GM12878 (cell line): Measurements from ENCODE around the gene ITGAD. TPM values are rescaled to one million over a fixed set of nuclear protein-coding genes. Genes with fewer than 3 reads are reported as not detected.

ENCODE experiments used
- ATAC-seq: fragments of 200-7000 bp; cut with Tn5 transposase; 3 replicates; pipeline ENCODE4 v1.9.1; 2020; ENCODE audit warnings: mild to moderate bottlenecking, moderate library complexity
- BruUV-seq: library from RNA; stranded (reverse); fragments of 400-500 nt; replicated peaks from 2 replicates; lab custom pipeline; 2021; lab: Mats Ljungman, UMichigan
- CTCF ChIA-PET: fragments of 300-600 bp; sonication (Branson Sonifier 250); formaldehyde crosslinking; extraction: SDS; loops from one replicate; lab custom pipeline; 2021; ENCODE audit warnings: inconsistent platforms; lab: Yijun Ruan, JAX
- POLR2A ChIA-PET: fragments of 350-600 bp; formaldehyde crosslinking; extraction: SDS; loops from one replicate; lab custom pipeline; 2021; ENCODE audit warnings: inconsistent platforms; lab: Charles Lee
- RAD21 ChIA-PET: fragments of 300-600 bp; sonication (Branson Sonifier 250); formaldehyde crosslinking; loops from one replicate; lab custom pipeline; 2023; ENCODE audit warnings: antibody characterized with exemption; ENCODE audit not compliant: unreplicated experiment; lab: Charles Lee
- SMC1A ChIA-PET: fragments of 300-600 bp; sonication (Branson Sonifier 250); formaldehyde crosslinking; loops from one replicate; lab custom pipeline; 2023; ENCODE audit not compliant: unreplicated experiment, uncharacterized antibody; lab: Charles Lee
- DNase-seq: peaks from one replicate; pipeline ENCODE4 v3.0.0-alpha.2; 2011; ENCODE audit warnings: low read depth, low spot score
- FAIRE-seq: peaks from 3 replicates; lab custom pipeline; 2011; peaks lifted over from hg19 to GRCh38; lab: Jason Lieb, UNC
- H2AFZ ChIP-seq: 2 replicates; pipeline ENCODE4 v1.6.0; 2011; ENCODE audit warnings: low read depth, low read length, control low read depth; ENCODE audit not compliant: control insufficient read depth
- H3K27ac ChIP-seq: 2 replicates; pipeline ENCODE4 v1.5.1; 2011; ENCODE audit warnings: control low read depth; ENCODE audit not compliant: control insufficient read depth, insufficient read depth
- H3K27me3 ChIP-seq, 2 experiments: replicated peaks in 1 of 2; 2 replicates each; pipeline versions ENCODE4 v1.6.0 to v1.6.1; 2011; ENCODE audit warnings: low read length in 1 of 2; ENCODE audit not compliant: control insufficient read depth in 2 of 2, insufficient read depth in 2 of 2
- H3K36me3 ChIP-seq, 2 experiments: 2 replicates each; pipeline ENCODE4 v1.5.1; 2011; ENCODE audit warnings: low read length in 1 of 2; ENCODE audit not compliant: control insufficient read depth in 2 of 2, insufficient read depth in 2 of 2
- H3K4me1 ChIP-seq: 2 replicates; pipeline ENCODE4 v1.6.1; 2011; ENCODE audit warnings: mild to moderate bottlenecking, low read length, moderate library complexity, mixed read lengths; ENCODE audit not compliant: control insufficient read depth, insufficient read depth
- H3K4me2 ChIP-seq: 2 replicates; pipeline ENCODE4 v1.6.0; 2011; ENCODE audit warnings: control low read depth; ENCODE audit not compliant: control insufficient read depth, insufficient read depth
- H3K4me3 ChIP-seq: fragments of 200-600 bp; sonication (generic); 2 replicates; pipeline ENCODE4 v1.5.1; 2016
- H3K79me2 ChIP-seq: 2 replicates; pipeline ENCODE4 v1.6.0; 2011; ENCODE audit warnings: low read length; ENCODE audit not compliant: control insufficient read depth, insufficient read depth
- H3K9ac ChIP-seq: 2 replicates; pipeline ENCODE4 v1.8.0; 2011; ENCODE audit warnings: low read length, control low read depth, mixed read lengths; ENCODE audit not compliant: control insufficient read depth, insufficient read depth
- H3K9me3 ChIP-seq: replicated peaks from 3 replicates; pipeline ENCODE4 v1.5.1; 2011; ENCODE audit warnings: mild to moderate bottlenecking, low read length; ENCODE audit not compliant: control insufficient read depth, insufficient read depth
- H4K20me1 ChIP-seq: 2 replicates; pipeline ENCODE4 v1.6.0; 2011; ENCODE audit not compliant: control insufficient read depth, insufficient read depth
- IKZF2 ChIP-seq, 2 experiments: fragments of 450-650 bp; IDR thresholded peaks; 2 replicates each; pipeline ENCODE4 v1.6.1; 2017; ENCODE audit warnings: mild to moderate bottlenecking in 2 of 2, moderate library complexity in 2 of 2
- MEF2B ChIP-seq: fragments of 450-650 bp; IDR thresholded peaks from 2 replicates; pipeline ENCODE4 v1.6.1; 2018; ENCODE audit warnings: mild to moderate bottlenecking, moderate library complexity; ENCODE audit not compliant: partially characterized antibody, poor library complexity, severe bottlenecking
- RUNX3 ChIP-seq: IDR thresholded peaks from 2 replicates; pipeline ENCODE4 v1.6.1; 2012; ENCODE audit warnings: low read length, inconsistent platforms
- SP1 ChIP-seq: IDR thresholded peaks from one replicate; pipeline ENCODE4 v1.6.1; 2011; ENCODE audit warnings: low read depth, low read length
- SUZ12 ChIP-seq: fragments of 200-600 bp; sonication (generic); IDR thresholded peaks from one replicate; pipeline ENCODE4 v1.6.1; 2018; ENCODE audit warnings: antibody characterized with exemption, mild to moderate bottlenecking; ENCODE audit not compliant: unreplicated experiment
- ZNF24 ChIP-seq: fragments of 450-650 bp; IDR thresholded peaks from 2 replicates; pipeline ENCODE4 v1.6.1; 2017; ENCODE audit warnings: antibody characterized with exemption, mild to moderate bottlenecking
- WGBS: methylation state at CpG from one replicate; pipeline ENCODE4 v1.1.6; 2016; ENCODE audit warnings: low lambda C conversion rate; ENCODE audit not compliant: insufficient replicate concordance, insufficient coverage; ENCODE audit errors: missing lambda C conversion rate; 5-methylcytosine and 5-hydroxymethylcytosine counted together
- in situ Hi-C: fragments of 300-500 bp; cut with MboI; formaldehyde crosslinking; loops from 9 replicates; pipeline ENCODE4 v1.14.3; 2018; ENCODE audit warnings: mixed read lengths
- intact Hi-C: fragments of 100-400 bp; cut with micrococcal nuclease; formaldehyde crosslinking; loops from one replicate; pipeline ENCODE4 v1.14.2; 2022; ENCODE audit not compliant: unreplicated experiment
- polyA plus RNA-seq, 11 experiments: library from polyadenylated mRNA; depleted of rRNA in 4 of 11; unstranded in 6 of 11; stranded (reverse) in 5 of 11; fragments of >200 nt; fragmentation: Nextera tagmentation in 4 of 11; fragmentation: Illumina TruSeq in 1 of 11; extraction: Ambion mirVana in 4 of 11; extraction: Trizol in 1 of 11; gene quantifications; 1 replicate in 1 of 11; 2 replicates in 10 of 11; pipeline versions ENCODE4 v1.2.1 to v1.2.3, GENCODE V29; 2011 to 2016; ENCODE audit warnings: inconsistent platforms in 2 of 11, missing spikeins in 2 of 11, low read depth in 1 of 11
- total RNA-seq, 4 experiments: library from RNA; depleted of rRNA in 3 of 4; stranded (reverse); fragments of >200 nt in 3 of 4; fragmentation: Illumina TruSeq in 1 of 4; extraction: Trizol in 1 of 4; gene quantifications; 2 replicates each; pipeline versions ENCODE4 v1.2.1 to v1.2.3, GENCODE V29; 2013 to 2021

ITGAD gene
- total and polyA plus RNA-seq, 10 of the 15 experiments (the other 5 are each of a cell fraction or from before 2014, with no cell fraction given) = 0.29 to 4.0 (median 1.2) TPM

DNA sequence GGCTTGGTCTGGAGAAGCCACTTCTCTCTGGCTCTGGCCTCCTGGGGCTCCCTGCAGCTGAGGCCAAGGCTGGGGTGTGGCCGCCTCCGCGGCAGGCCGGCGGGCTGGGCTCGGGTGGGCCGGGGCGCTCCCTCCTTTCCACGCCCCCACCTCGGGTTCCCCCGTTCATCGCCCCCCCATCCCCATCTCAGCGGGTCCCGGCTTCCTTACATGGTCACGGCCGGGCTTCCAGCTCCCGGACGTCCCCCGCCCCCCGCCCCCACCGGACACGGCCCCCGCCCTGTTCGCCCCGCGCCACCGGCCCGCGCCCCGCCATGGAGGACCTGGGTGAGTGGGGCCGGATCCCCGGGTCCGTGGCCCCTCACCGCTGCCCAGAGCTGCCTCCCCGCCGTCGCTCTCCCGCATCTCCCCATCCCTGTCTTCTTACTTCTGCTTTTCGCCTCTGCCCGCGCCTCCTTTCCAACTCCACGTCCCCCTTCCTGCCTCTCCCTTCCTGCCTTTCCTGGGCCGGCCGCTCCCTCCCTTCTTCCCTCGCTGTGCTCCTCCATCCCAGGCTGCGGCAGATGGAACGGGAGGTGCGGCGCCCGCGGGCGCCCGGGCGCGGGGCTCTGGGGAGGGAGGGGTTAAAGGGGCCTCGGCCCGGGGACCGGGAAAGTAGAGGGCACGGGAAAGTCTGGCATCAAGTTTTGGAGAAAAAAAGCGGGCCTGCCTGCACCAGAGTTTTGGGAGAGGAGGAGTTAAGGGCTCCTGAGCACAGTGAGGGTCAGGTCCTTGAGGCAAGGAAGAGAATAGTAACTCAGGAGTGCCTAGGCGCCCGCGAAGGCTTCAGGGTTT, 79.0 kb downstream of the ITGAD start, which contains the start of gene TGFB1I1:
Gene TGFB1I1, plus strand, starts transcription at position 278 of the 834 bp plus-strand sequence. Its CDS starts 37 bp downstream, at position 315.
- Histone ChIP-seq H4K20me1 (no peaks in the 10 kb centered on the region), H3K4me3 (no peak within 1 kb of the TSS), H3K36me3 (no peaks in the 10 kb centered on the region), H3K27ac (no peak within 1 kb of the TSS), H3K79me2 (no peaks in the 10 kb centered on the region), H3K4me1 (peaks cover 7% of the 10 kb centered on the region; the same call in 1 of the 2 replicates), H2AFZ (no peak within 1 kb of the TSS), H3K9ac (no peak within 1 kb of the TSS), H3K4me2 (peak within 1 kb of the TSS; percentile 32; the same call in 1 of the 2 replicates), H3K9me3 (no peaks in the 10 kb centered on the region), H3K27me3 (peaks cover 0 to 5% of the 10 kb centered on the region in 2 experiments; a peak in 3 of 4 replicates)
- TF ChIP-seq RUNX3 (no peak), SP1 (no peak), ZNF24 (no peak), SUZ12 (peak; percentile 40), IKZF2 (IDR thresholded peaks at IDR 0.05) (peak in 1 of 2 experiments; percentile 12; a peak in 1 of 4 replicates), MEF2B (peak; percentile 58)
- BruUV-seq = no TSS peak
- in situ Hi-C loops (no loop called here), intact Hi-C loops (no loop called here)
- CTCF ChIA-PET = interaction anchor here (1.8 kb wide), 1 partner anchor 11 kb away, joined by 6 read pairs; no protein-coding TSS in a partner anchor
- WGBS = 8% methylated on average over 36 of the region's 63 CpGs
- DNase-seq (no peak), FAIRE-seq (no peak), ATAC-seq (peak; percentile 45)
- SMC1A ChIA-PET = no interaction called here
- POLR2A ChIA-PET = no interaction called here
- RAD21 ChIA-PET = no interaction called here
